Measurements from ENCODE around the gene PGGHG. TPM values are rescaled to one million over a fixed set of nuclear protein-coding genes. Genes with fewer than 3 reads are reported as not detected.
"Not testable (repeated sequence)": the region's sequence is repeated elsewhere in the genome, so short reads cannot be mapped to it uniquely, and the experiment has no call there.

The PGGHG gene
- polyA plus RNA-seq, 1 experiment: 13.2 TPM

GRCh38 chr11:283405-284104 lies 5.4 kb upstream of the PGGHG start:
- Histone ChIP-seq H3K27me3 (ENCODE audit: control insufficient read depth, insufficient read depth, low read length) (peaks cover 42% of the 10 kb centered on the region), H3K4me3 (ENCODE audit: low read depth, low read length) (no peak overlapping the region), H3K36me3 (ENCODE audit: control insufficient read depth, insufficient read depth, low read length) (no peaks in the 10 kb centered on the region)
- TF ChIP-seq CTCF (IDR thresholded peaks at IDR 0.05; ENCODE audit: insufficient read depth, low read depth, low read length): no peak
- ChIA-PET POLR2A (interaction anchor here (0.6 kb wide), 1 partner anchor 9 kb away, joined by 7 read pairs; no protein-coding TSS in a partner anchor), CTCF (no interaction called here)
- no peak for DNase-seq (ENCODE audit: low read depth)

GRCh38 chr11:284105-285020 lies 4.6 kb upstream of the PGGHG start:
- ChIA-PET CTCF (no interaction called here), POLR2A (interaction anchor here (0.6 kb wide), 1 partner anchor 10 kb away, joined by 7 read pairs; no protein-coding TSS in a partner anchor)
- H3K27me3 ChIP-seq (ENCODE audit: control insufficient read depth, insufficient read depth, low read length): peaks cover 37% of the 10 kb centered on the region
- no peak overlapping the region for H3K4me3 ChIP-seq (ENCODE audit: low read depth, low read length)
- TF ChIP-seq CTCF (IDR thresholded peaks at IDR 0.05; ENCODE audit: insufficient read depth, low read depth, low read length): no peak
- DNase-seq (ENCODE audit: low read depth): no peak
- no peaks in the 10 kb centered on the region for H3K36me3 ChIP-seq (ENCODE audit: control insufficient read depth, insufficient read depth, low read length)

- peaks cover 35% of the 10 kb centered on the region for H3K27me3 ChIP-seq (ENCODE audit: control insufficient read depth, insufficient read depth, low read length)
- no peak overlapping the region for H3K4me3 ChIP-seq (ENCODE audit: low read depth, low read length)
- H3K36me3 ChIP-seq (ENCODE audit: control insufficient read depth, insufficient read depth, low read length): no peaks in the 10 kb centered on the region
- ChIA-PET POLR2A (no interaction called here), CTCF (no interaction called here)
- no peak for TF ChIP-seq CTCF (IDR thresholded peaks at IDR 0.05; ENCODE audit: insufficient read depth, low read depth, low read length)
- no peak for DNase-seq (ENCODE audit: low read depth)
These were observed 3.7 kb upstream of the PGGHG start for GRCh38 chr11:285021-285893.

- Histone ChIP-seq H3K4me3 (ENCODE audit: low read depth, low read length) (no peak overlapping the region), H3K27me3 (ENCODE audit: control insufficient read depth, insufficient read depth, low read length) (peaks cover 32% of the 10 kb centered on the region), H3K36me3 (ENCODE audit: control insufficient read depth, insufficient read depth, low read length) (no peaks in the 10 kb centered on the region)
- DNase-seq (ENCODE audit: low read depth): no peak
- CTCF ChIA-PET: no interaction called here
- TF ChIP-seq CTCF (IDR thresholded peaks at IDR 0.05; ENCODE audit: insufficient read depth, low read depth, low read length): no peak
- POLR2A ChIA-PET: no interaction called here
These were observed 3.1 kb upstream of the PGGHG start for GRCh38 chr11:285894-286220.

- peaks cover 20% of the 10 kb centered on the region for H3K27me3 ChIP-seq (ENCODE audit: control insufficient read depth, insufficient read depth, low read length)
- H3K4me3 ChIP-seq (ENCODE audit: low read depth, low read length); DNase-seq (ENCODE audit: low read depth); POLR2A ChIA-PET; H3K36me3 ChIP-seq (ENCODE audit: control insufficient read depth, insufficient read depth, low read length): not testable (repeated sequence)
- CTCF ChIA-PET: interaction anchor here (0.7 to 0.9 kb wide), 2 partner anchors 36 to 81 kb away, joined by 3 read pairs; no protein-coding TSS in a partner anchor
These were observed 1.7 kb upstream of the PGGHG start for GRCh38 chr11:286977-287820.
